GM18861 (cell line): Measurements from ENCODE around the gene MUC20.
"Not testable (repeated sequence)": the region's sequence is repeated elsewhere in the genome, so short reads cannot be mapped to it uniquely, and the experiment has no call there.

Experiments
- ATAC-seq: cut with Tn5 transposase; IDR thresholded peaks from one replicate; pipeline ENCODE4 v1.9.1; 2021; ENCODE audit not compliant: unreplicated experiment

MUC20 gene

GRCh38 chr3:195728789-195729188 lies 8.0 kb downstream of the MUC20 start:
- ATAC-seq: not testable (repeated sequence)

- ATAC-seq: no peak
Measured at GRCh38 chr3:195729476-195730251, 8.9 kb downstream of the MUC20 start.

GRCh38 chr3:195731356-195731905 lies 10.7 kb downstream of the MUC20 start:
- ATAC-seq: no peak

GRCh38 chr3:195732940-195733339 lies 12.2 kb downstream of the MUC20 start:
- no peak for ATAC-seq

- no peak for ATAC-seq
Measured at GRCh38 chr3:195735036-195735695, 14.4 kb downstream of the MUC20 start.

GRCh38 chr3:195736866-195737490 lies 16.2 kb downstream of the MUC20 start:
- ATAC-seq: no peak

- ATAC-seq: not testable (repeated sequence)
Measured at GRCh38 chr3:195737782-195738181, 17.0 kb downstream of the MUC20 start.

GRCh38 chr3:195738274-195739044 lies 17.7 kb downstream of the MUC20 start:
- no peak for ATAC-seq

- no peak for ATAC-seq
Measured at GRCh38 chr3:195739561-195740111, 18.9 kb downstream of the MUC20 start.

- no peak for ATAC-seq
Measured at GRCh38 chr3:195744437-195744836, 23.7 kb downstream of the MUC20 start.

GRCh38 chr3:195746346-195746745 lies 25.6 kb downstream of the MUC20 start:
- no peak for ATAC-seq

- no peak for ATAC-seq
Measured at GRCh38 chr3:195746751-195747150, 26.0 kb downstream of the MUC20 start.

- ATAC-seq: no peak
Measured at GRCh38 chr3:195748661-195749060, 27.9 kb downstream of the MUC20 start.

- ATAC-seq: not testable (repeated sequence)
Measured at GRCh38 chr3:195749101-195749500, 28.3 kb downstream of the MUC20 start.

GRCh38 chr3:195750797-195751520 lies 30.2 kb downstream of the MUC20 start:
- ATAC-seq: no peak

GRCh38 chr3:195751560-195751959 lies 30.8 kb downstream of the MUC20 start:
- ATAC-seq: no peak

GRCh38 chr3:195752066-195752465 lies 31.3 kb downstream of the MUC20 start:
- ATAC-seq: no peak

GRCh38 chr3:195752546-195753331 lies 32.0 kb downstream of the MUC20 start:
- no peak for ATAC-seq

GRCh38 chr3:195753581-195753980 lies 32.8 kb downstream of the MUC20 start:
- no peak for ATAC-seq
